ENCODE measurements around the gene PROCA1.
A peak's percentile ranks its signal among the peaks of the same experiment; 100 is the strongest.

Gene PROCA1, protein sequence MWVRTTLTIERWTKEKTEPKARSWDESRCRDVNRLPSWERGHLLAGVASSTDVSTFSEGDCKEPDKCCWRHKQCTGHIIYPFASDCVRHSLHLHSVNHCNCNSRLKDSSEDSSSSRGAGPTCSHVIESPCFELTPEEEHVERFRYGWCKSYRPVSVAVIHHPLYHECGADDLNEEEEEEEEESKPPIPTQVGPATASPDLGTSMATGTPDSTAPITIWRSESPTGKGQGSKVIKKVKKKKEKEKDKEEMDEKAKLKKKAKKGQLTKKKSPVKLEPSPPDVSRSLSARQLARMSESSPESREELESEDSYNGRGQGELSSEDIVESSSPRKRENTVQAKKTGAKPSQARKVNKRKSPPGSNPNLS

DNA sequence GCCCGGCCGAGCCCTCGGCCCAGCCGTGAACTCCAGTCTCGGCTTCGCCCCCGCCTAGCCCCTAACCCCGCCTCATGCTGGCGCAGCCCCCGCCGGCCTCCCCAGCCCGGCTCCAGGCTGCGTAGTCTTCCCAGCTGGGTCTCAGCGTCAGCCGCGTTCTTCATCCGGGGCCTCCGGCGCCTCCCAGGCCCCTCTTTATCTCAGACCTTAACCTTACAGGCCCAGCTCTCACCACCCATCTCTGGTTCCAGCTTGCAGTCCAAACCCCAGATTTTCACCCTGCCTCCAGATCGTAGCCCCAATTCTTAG lies at the start of gene PROCA1:
Gene PROCA1 (minus strand): TSS at position 166 of the 309 bp plus-strand sequence. CDS start 228 bp downstream, outside the sequence.
- TF ChIP-seq, protein P1, sequence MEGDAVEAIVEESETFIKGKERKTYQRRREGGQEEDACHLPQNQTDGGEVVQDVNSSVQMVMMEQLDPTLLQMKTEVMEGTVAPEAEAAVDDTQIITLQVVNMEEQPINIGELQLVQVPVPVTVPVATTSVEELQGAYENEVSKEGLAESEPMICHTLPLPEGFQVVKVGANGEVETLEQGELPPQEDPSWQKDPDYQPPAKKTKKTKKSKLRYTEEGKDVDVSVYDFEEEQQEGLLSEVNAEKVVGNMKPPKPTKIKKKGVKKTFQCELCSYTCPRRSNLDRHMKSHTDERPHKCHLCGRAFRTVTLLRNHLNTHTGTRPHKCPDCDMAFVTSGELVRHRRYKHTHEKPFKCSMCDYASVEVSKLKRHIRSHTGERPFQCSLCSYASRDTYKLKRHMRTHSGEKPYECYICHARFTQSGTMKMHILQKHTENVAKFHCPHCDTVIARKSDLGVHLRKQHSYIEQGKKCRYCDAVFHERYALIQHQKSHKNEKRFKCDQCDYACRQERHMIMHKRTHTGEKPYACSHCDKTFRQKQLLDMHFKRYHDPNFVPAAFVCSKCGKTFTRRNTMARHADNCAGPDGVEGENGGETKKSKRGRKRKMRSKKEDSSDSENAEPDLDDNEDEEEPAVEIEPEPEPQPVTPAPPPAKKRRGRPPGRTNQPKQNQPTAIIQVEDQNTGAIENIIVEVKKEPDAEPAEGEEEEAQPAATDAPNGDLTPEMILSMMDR (IDR thresholded peaks at IDR 0.05; ENCODE audit: low read depth, low read length) = no peak
- DNase-seq (ENCODE audit: low read depth, low spot score) = no peak
- in situ Hi-C loops (cut with HindIII; ENCODE audit: low sequenced_read_pairs) = no loop called here

DNA sequence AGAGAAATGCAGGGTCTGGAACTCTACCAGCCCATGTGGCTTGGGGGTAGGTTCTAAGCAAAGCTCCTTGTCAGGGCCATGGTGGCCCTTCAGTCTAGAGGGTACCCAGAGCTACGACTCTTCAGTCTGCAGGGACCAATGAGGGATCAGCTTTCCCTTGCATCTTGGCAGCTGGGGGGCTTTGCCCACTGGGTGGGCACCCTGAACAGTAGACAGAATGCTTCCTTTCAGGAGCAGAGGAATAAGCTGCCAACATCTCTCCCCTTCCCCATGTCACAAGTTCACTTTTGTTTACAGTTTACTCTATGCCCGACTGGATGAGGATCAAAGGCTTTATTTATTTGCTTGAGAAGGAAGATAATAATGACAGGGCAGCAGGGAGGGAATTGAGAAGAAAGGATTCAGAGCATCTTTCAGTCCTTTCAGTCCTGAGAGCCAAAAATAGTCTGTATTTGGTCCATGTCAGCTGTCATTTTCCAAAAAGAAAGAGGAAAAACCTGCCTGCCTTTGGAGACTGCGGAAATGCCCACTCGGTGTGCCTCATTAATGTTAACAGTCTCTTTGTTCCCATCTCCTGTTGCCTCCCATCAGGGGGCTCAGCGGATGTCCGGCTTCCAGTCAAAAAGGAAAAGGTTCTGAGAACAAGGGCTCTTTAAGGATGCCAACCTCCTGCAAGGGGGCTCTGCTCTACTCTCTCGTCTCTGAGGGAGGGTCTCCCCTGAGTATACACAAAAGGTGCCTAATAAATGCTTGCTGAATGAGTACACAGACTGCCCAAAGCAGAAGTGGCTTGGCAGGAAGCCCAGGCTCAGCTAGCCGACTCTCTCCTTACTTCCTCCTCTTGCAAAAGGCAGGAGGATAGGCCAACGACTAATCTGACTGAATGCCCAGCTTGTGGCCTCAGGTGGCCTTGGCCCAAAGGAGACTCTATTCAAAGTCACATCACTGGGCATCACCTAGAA lies 49.2 kb upstream of the PROCA1 start:
- no peak overlapping the region for H3K4me3 ChIP-seq (ENCODE audit: low read depth, low read length)
- TF ChIP-seq, protein P1 (IDR thresholded peaks at IDR 0.05; ENCODE audit: low read depth, low read length) = no peak
- DNase-seq (ENCODE audit: low read depth, low spot score) = peak; percentile 75
- in situ Hi-C loops (cut with HindIII; ENCODE audit: low sequenced_read_pairs) = no loop called here

More for the DNA sequence above, at the start of gene PROCA1:
- H3K4me3 ChIP-seq (ENCODE audit: low read depth, low read length) = peak within 1 kb of the TSS; percentile 49

DNA sequence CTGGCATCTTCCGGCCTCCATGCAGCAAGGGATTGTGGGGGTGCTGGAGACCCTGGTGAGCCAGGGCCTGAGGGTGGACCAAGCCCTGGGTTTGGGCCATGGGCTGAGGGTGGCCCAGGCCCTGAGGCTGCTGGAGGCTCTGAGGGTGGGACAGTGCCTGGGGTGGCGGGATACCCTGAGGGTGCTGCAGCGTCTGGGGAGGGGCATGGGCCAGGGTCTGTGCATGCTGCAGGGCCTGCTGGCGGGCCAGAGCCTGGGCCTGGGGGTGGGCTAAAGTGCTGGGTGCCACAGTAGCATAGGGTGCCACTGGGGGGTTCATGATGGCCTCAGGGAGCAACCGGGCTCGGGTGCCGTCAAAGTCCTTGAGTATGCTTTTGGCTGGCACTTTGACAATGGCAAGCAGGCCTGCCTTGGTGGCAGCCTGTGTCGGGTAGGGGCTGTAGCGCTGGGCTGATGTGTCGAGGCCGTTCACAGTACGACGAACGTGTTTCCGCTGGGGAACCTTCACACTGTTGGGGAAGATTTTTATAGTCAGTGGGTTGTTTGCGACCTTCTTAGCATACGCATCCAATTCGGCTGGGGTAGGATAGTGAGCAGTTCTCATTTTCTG lies 47.7 kb upstream of the PROCA1 start:
- TF ChIP-seq, protein P1 (IDR thresholded peaks at IDR 0.05; ENCODE audit: low read depth, low read length) = no peak

DNA sequence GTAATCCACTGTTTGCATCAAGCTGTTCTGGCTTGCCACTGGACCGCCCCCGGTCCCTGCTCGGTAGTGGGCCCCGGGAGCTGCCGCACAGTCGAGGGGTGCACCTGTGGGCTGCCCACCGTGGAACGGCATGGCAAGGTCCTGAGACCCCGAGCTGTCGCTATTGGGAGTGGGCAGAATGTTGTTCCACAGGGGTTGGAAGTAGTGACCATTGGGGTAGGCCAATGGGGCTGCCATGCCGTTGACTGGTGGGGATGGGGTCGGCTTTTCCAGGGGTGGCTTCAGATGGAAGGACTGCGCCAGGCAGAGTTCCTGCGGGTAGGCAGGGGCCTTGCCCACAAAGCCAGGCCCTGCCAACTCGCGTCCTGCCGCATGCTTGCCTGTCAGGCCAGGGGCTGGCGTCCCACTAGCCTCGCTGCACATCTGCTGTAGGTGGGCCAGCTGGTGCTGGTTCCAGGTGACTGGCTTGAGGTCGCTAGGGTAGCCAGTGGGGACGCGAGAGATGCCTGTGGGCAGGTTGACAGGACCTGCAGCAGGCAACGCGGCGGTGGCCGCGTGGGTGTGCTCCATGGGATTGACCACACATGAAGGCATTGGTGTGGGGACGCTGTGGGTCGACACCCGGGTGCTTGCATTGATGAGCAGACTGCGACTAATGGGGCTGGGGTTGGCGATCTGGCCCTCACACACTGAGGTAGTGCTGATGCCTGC lies 46.9 kb upstream of the PROCA1 start:
- H3K4me3 ChIP-seq (ENCODE audit: low read depth, low read length) = no peak overlapping the region
- TF ChIP-seq, protein P1 (IDR thresholded peaks at IDR 0.05; ENCODE audit: low read depth, low read length) = no peak
- DNase-seq (ENCODE audit: low read depth, low spot score) = no peak

More for the DNA sequence above, 47.7 kb upstream of the PROCA1 start:
- no peak for DNase-seq (ENCODE audit: low read depth, low spot score)
- in situ Hi-C loops (cut with HindIII; ENCODE audit: low sequenced_read_pairs) = no loop called here
- H3K4me3 ChIP-seq (ENCODE audit: low read depth, low read length) = no peak overlapping the region

DNA sequence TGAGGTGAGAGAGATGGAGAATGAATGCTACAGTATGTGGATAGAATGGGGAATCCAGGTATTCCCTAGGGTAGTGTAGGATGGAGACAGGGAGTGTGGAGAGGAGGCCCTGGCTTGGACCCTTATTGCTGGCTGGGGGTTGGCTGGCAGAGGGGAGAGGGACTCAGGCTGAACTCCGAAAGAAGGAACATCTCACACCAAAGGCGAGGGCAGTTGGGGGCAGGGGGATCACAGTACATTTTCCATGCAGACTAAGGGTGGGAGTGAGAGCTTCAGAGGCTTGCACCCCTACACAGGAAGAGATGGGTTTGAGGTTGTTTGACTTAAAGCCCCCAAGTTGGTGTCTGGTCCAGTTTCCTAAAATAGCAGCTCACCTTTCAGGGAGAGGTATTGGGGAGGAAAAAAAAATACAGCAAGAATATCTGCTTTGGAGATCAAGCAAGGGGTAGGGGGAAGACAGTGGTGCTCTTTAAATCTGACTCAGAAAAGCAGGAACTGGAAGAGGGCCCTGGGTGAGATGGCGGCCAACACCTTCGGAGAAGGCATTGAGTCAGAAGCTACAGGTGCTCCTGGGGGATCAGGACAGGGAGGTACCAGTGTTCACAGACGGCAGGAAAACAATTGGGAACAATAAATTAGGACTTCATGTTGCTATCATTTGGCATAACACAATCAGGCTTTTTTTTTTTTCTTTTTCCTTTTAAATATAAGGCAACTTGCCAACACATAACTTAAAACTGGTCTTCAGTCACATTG lies 44.5 kb upstream of the PROCA1 start:
- H3K4me3 ChIP-seq (ENCODE audit: low read depth, low read length) = no peak overlapping the region
- no peak for DNase-seq (ENCODE audit: low read depth, low spot score)
- in situ Hi-C loops (cut with HindIII; ENCODE audit: low sequenced_read_pairs) = no loop called here
- TF ChIP-seq, protein P1 (IDR thresholded peaks at IDR 0.05; ENCODE audit: low read depth, low read length) = no peak

More for the DNA sequence above, 46.9 kb upstream of the PROCA1 start:
- in situ Hi-C loops (cut with HindIII; ENCODE audit: low sequenced_read_pairs) = no loop called here

Measured in astrocyte of the spinal cord (primary cell).